ENCODE measurements around the gene ZNF331.

ZNF331 gene

DNA sequence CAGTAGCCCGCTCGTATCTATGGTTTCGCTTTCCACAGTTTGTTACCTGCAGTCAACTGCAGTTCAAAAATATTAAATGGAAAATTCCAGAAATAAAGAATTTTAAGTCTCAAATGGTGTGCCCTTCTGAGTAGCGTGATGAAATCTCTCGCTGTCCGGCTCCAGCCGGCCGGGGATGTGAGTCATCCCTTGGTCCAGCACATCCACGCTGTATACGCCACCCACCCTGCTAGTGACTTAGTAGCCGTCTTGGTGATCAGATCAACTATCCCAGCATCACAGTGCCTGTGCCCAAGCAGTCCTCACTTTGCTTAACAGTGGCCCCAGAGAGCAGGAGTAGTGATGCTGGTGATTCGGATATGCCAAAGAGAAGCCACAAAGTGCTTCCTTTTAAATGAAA is 40.0 kb downstream of the ZNF331 start:
- H2AFZ ChIP-seq (ENCODE audit: low read depth, low read length, severe bottlenecking) = no peak overlapping the region
- no peak overlapping the region for H3K27ac ChIP-seq (ENCODE audit: low read depth, low read length)
- no peaks in the 10 kb centered on the region for H4K20me1 ChIP-seq (ENCODE audit: low read depth, low read length)
- H3K9ac ChIP-seq (ENCODE audit: low read length) = no peak overlapping the region
- no peak overlapping the region for H3K4me2 ChIP-seq (ENCODE audit: low read depth, low read length, poor library complexity, severe bottlenecking)
- H3K36me3 ChIP-seq (ENCODE audit: low read length) = peaks cover 19% of the 10 kb centered on the region
- no peaks in the 10 kb centered on the region for H3K9me2 ChIP-seq (replicated peaks; ENCODE audit: insufficient read depth, low read length)
- H3K27me3 ChIP-seq (ENCODE audit: low read length) = no peaks in the 10 kb centered on the region
- H3K79me2 ChIP-seq (ENCODE audit: insufficient read depth, low read length) = no peaks in the 10 kb centered on the region
- H3K9me3 ChIP-seq (ENCODE audit: insufficient read depth, low read length) = peaks cover 15% of the 10 kb centered on the region; the same call in 1 of the 2 replicates
- no peaks in the 10 kb centered on the region for H3F3A ChIP-seq (ENCODE audit: insufficient read depth)
- H3K4me3 ChIP-seq (ENCODE audit: insufficient read depth, low read length, poor library complexity, severe bottlenecking) = no peak overlapping the region
- no peak for TF ChIP-seq EZH2phosphoT487 (conservative IDR thresholded peaks at IDR 0.05; ENCODE audit: low read length)
- TF ChIP-seq, protein P1, sequence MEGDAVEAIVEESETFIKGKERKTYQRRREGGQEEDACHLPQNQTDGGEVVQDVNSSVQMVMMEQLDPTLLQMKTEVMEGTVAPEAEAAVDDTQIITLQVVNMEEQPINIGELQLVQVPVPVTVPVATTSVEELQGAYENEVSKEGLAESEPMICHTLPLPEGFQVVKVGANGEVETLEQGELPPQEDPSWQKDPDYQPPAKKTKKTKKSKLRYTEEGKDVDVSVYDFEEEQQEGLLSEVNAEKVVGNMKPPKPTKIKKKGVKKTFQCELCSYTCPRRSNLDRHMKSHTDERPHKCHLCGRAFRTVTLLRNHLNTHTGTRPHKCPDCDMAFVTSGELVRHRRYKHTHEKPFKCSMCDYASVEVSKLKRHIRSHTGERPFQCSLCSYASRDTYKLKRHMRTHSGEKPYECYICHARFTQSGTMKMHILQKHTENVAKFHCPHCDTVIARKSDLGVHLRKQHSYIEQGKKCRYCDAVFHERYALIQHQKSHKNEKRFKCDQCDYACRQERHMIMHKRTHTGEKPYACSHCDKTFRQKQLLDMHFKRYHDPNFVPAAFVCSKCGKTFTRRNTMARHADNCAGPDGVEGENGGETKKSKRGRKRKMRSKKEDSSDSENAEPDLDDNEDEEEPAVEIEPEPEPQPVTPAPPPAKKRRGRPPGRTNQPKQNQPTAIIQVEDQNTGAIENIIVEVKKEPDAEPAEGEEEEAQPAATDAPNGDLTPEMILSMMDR (IDR thresholded peaks at IDR 0.05; ENCODE audit: insufficient read depth, low read length, poor library complexity, severe bottlenecking) = no peak

DNA sequence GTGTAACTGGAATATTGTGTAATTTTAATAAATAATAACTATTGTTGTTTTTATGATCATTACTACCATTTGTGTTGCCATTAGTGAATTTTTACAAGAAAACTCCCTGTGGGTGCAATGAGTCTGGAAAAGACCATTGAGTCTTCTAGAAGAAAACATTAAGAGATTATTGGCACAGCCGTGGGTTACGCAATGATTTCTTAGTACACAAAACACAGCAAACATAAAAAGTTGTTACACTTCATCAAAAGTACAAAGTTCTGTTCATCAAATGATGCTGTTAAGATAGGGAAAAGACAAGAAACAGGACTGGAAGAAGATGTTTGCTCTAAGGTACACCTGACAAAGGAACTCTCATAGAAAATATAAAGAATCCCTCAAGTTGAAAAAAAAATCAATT is 41.6 kb downstream of the ZNF331 start:
- Histone ChIP-seq H2AFZ (ENCODE audit: low read depth, low read length, severe bottlenecking) (no peak overlapping the region), H3K36me3 (ENCODE audit: low read length) (peaks cover 19% of the 10 kb centered on the region), H3K9me2 (replicated peaks; ENCODE audit: insufficient read depth, low read length) (no peaks in the 10 kb centered on the region), H3K27ac (ENCODE audit: low read depth, low read length) (no peak overlapping the region), H3K79me2 (ENCODE audit: insufficient read depth, low read length) (no peaks in the 10 kb centered on the region), H3K9ac (ENCODE audit: low read length) (no peak overlapping the region), H3K27me3 (ENCODE audit: low read length) (no peaks in the 10 kb centered on the region), H3K4me2 (ENCODE audit: low read depth, low read length, poor library complexity, severe bottlenecking) (no peak overlapping the region), H3K9me3 (ENCODE audit: insufficient read depth, low read length) (peaks cover 15% of the 10 kb centered on the region; the same call in 1 of the 2 replicates), H4K20me1 (ENCODE audit: low read depth, low read length) (no peaks in the 10 kb centered on the region), H3K4me3 (ENCODE audit: insufficient read depth, low read length, poor library complexity, severe bottlenecking) (no peak overlapping the region), H3F3A (ENCODE audit: insufficient read depth) (no peaks in the 10 kb centered on the region)
- TF ChIP-seq, protein P1 (IDR thresholded peaks at IDR 0.05; ENCODE audit: insufficient read depth, low read length, poor library complexity, severe bottlenecking) = no peak
- TF ChIP-seq EZH2phosphoT487 (conservative IDR thresholded peaks at IDR 0.05; ENCODE audit: low read length) = no peak

DNA sequence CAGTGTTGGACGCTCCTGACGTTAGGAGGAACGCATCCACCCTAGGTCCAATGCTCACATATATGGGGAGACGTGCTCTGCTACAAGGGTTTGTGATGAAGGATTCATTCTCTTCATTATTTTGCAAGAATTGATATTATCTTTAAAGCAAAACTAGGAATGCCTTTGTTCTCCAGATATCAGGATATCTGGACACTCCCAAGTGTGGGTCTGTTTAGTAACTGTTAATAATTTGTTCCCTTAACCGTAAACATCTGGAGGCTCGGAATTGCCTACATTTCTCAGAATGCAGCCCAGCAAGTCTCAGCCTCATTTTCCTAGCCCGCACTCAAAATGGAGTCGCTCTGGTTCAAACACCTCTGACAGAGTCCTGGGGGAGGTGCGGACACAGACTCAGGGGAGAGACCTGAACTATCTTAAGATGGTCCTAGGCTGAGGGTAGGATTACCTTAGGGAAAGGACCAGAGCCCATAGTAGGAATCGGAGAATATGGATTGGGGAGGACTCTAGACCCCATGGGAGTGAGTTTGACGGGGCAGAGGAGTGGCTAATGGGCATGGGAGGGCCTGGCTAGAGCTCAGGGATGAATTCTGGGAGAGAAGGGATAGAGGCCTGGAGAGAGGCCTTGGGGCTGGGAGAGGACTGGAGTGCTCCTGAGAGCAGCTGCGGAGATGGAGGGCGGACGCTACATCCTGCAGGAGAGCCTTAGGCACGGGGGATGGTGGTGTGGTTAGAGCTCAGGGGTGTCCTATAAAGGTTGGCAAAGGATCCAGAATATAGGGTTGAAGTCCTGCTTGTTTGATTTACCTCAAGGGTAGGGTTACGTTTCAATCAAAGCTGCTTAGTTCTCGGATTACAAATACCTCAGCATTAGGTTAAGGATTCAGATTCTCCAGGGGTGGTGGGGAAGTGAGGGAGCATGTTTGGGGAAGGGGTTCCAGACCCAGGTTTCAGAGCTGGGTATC is 43.2 kb downstream of the ZNF331 start:
- H2AFZ ChIP-seq (ENCODE audit: low read depth, low read length, severe bottlenecking) = no peak overlapping the region
- H3K27ac ChIP-seq (ENCODE audit: low read depth, low read length) = no peak overlapping the region
- H3K9me2 ChIP-seq (replicated peaks; ENCODE audit: insufficient read depth, low read length) = no peaks in the 10 kb centered on the region
- H3K79me2 ChIP-seq (ENCODE audit: insufficient read depth, low read length) = no peaks in the 10 kb centered on the region
- no peak overlapping the region for H3K4me3 ChIP-seq (ENCODE audit: insufficient read depth, low read length, poor library complexity, severe bottlenecking)
- no peaks in the 10 kb centered on the region for H3F3A ChIP-seq (ENCODE audit: insufficient read depth)
- H3K36me3 ChIP-seq (ENCODE audit: low read length) = peaks cover 16% of the 10 kb centered on the region
- H3K9ac ChIP-seq (ENCODE audit: low read length) = no peak overlapping the region
- H3K9me3 ChIP-seq (ENCODE audit: insufficient read depth, low read length) = peaks cover 15% of the 10 kb centered on the region; the same call in 1 of the 2 replicates
- no peak for TF ChIP-seq EZH2phosphoT487 (conservative IDR thresholded peaks at IDR 0.05; ENCODE audit: low read length)
- TF ChIP-seq, protein P1 (IDR thresholded peaks at IDR 0.05; ENCODE audit: insufficient read depth, low read length, poor library complexity, severe bottlenecking) = no peak
- H3K27me3 ChIP-seq (ENCODE audit: low read length) = no peaks in the 10 kb centered on the region
- no peaks in the 10 kb centered on the region for H4K20me1 ChIP-seq (ENCODE audit: low read depth, low read length)
- H3K4me2 ChIP-seq (ENCODE audit: low read depth, low read length, poor library complexity, severe bottlenecking) = no peak overlapping the region

All from SU-DHL-6 (cell line).